ENCODE results near the gene ZNF462. TPM values are rescaled to one million over a fixed set of nuclear protein-coding genes. Genes with fewer than 3 reads are reported as not detected.

The ZNF462 gene
- total RNA-seq, 4 donors from 2014 or later = 19.1 to 57.9 (median 35.6) TPM

DNA sequence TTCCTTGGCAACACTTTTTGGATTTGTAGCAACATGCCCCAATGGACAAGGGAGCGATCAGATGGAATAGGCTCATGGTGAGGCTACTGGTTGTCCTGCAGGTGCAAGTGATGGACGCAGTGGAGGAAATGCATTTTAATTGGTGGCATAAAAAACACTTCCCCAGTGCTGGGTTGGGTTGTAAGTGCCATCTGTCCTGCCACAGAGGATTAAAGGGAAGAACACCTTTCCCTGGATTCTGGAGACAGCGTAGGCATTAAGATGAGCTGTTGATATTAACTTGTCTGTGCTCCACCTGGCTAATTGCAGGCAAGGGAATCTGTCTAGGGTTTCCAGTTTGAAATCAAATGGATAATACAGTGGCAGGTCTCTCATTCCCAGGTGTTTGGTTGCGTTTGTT, 173.4 kb downstream of the ZNF462 start:
- 93 to 94% methylated on average over 2 to 4 of the region's 4 CpGs for WGBS, 2 donors (ENCODE audit: low coverage in 1 of 2)
- Histone ChIP-seq H3K36me3 (no peaks in the 10 kb centered on the region), H3K27me3 (no peaks in the 10 kb centered on the region), H3K9me3 (no peaks in the 10 kb centered on the region), H3K4me1 (no peaks in the 10 kb centered on the region), H3K4me3 (no peak overlapping the region), H3K27ac (no peak overlapping the region)
- no peak for ATAC-seq
- no peak for TF ChIP-seq EP300 (IDR thresholded peaks at IDR 0.05)
- no peak for TF ChIP-seq POLR2A (IDR thresholded peaks at IDR 0.05)
- TF ChIP-seq POLR2AphosphoS5 (IDR thresholded peaks at IDR 0.05) = no peak
- TF ChIP-seq, protein P1, sequence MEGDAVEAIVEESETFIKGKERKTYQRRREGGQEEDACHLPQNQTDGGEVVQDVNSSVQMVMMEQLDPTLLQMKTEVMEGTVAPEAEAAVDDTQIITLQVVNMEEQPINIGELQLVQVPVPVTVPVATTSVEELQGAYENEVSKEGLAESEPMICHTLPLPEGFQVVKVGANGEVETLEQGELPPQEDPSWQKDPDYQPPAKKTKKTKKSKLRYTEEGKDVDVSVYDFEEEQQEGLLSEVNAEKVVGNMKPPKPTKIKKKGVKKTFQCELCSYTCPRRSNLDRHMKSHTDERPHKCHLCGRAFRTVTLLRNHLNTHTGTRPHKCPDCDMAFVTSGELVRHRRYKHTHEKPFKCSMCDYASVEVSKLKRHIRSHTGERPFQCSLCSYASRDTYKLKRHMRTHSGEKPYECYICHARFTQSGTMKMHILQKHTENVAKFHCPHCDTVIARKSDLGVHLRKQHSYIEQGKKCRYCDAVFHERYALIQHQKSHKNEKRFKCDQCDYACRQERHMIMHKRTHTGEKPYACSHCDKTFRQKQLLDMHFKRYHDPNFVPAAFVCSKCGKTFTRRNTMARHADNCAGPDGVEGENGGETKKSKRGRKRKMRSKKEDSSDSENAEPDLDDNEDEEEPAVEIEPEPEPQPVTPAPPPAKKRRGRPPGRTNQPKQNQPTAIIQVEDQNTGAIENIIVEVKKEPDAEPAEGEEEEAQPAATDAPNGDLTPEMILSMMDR (IDR thresholded peaks at IDR 0.05) = no peak

GRCh38 chr9:107039542-107039941, 176.6 kb downstream of the ZNF462 start:
- Histone ChIP-seq H3K9me3 (no peaks in the 10 kb centered on the region), H3K4me1 (peaks cover 0 to 10% (median 0%) of the 10 kb centered on the region in 3 donors), H3K27ac (no peak overlapping the region), H3K27me3 (no peaks in the 10 kb centered on the region), H3K4me3 (no peak overlapping the region), H3K36me3 (no peaks in the 10 kb centered on the region)
- ATAC-seq = no peak
- WGBS, 2 donors (ENCODE audit: low coverage in 1 of 2) = 57 to 59% methylated on average over 4 of the region's 4 CpGs
- no peak for TF ChIP-seq EP300 (IDR thresholded peaks at IDR 0.05)
- TF ChIP-seq POLR2A (IDR thresholded peaks at IDR 0.05) = no peak
- TF ChIP-seq, protein P1 (IDR thresholded peaks at IDR 0.05) = no peak
- TF ChIP-seq POLR2AphosphoS5 (IDR thresholded peaks at IDR 0.05) = no peak

DNA sequence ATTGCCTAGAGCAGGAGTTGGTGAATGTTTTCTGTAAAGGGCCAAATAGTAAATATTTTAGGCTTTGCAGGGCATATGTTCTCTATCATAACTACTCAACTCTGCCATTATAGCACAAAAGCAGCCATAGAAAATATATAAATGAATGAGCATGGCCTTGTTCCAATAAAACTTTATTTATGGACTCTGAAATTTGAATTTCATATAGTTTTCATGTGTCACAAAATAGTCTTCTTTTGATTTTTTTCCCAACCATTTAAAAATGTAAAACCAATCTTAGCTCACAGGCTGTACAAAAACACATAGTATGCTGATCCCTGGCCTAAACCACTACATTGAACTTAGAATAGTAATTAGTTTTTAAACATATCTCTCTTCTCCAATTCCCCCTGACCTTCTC, 179.6 kb downstream of the ZNF462 start:
- Histone ChIP-seq H3K27me3 (no peaks in the 10 kb centered on the region), H3K36me3 (no peaks in the 10 kb centered on the region), H3K4me3 (no peak overlapping the region), H3K4me1 (peaks cover 0 to 10% (median 0%) of the 10 kb centered on the region in 3 donors), H3K27ac (no peak overlapping the region), H3K9me3 (no peaks in the 10 kb centered on the region)
- ATAC-seq = no peak
- no peak for TF ChIP-seq POLR2A (IDR thresholded peaks at IDR 0.05)
- no peak for TF ChIP-seq POLR2AphosphoS5 (IDR thresholded peaks at IDR 0.05)
- TF ChIP-seq, protein P1 (IDR thresholded peaks at IDR 0.05) = no peak
- no peak for TF ChIP-seq EP300 (IDR thresholded peaks at IDR 0.05)

DNA sequence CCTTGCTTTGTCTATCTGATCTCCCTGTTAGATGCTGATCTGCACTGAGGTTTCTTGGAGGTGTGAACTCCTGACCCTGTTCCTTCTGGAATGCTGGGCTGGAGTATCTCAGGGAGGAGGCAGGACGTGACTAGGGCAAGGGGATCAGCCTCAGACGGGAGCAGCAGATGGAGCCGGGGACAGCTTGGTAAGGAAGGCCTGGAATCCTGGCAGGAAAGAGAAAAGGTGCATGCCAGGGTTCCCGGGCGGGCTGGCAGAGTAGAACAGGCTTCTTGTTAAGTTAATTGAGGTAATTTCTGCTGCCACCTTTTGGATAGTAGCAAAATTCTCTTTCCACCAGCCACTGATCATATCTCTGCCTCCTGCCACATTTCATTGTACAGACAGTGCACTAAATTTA, 180.9 kb downstream of the ZNF462 start:
- Histone ChIP-seq H3K4me3 (no peak overlapping the region), H3K27me3 (no peaks in the 10 kb centered on the region), H3K9me3 (no peaks in the 10 kb centered on the region), H3K36me3 (no peaks in the 10 kb centered on the region), H3K4me1 (peaks cover 0 to 10% (median 0%) of the 10 kb centered on the region in 3 donors), H3K27ac (no peak overlapping the region)
- 46% methylated on average over 5 of the region's 5 CpGs; no CpG with 5 or more reads in 1 of the 2 donors for WGBS, 2 donors (ENCODE audit: low coverage in 1 of 2)
- no peak for TF ChIP-seq POLR2AphosphoS5 (IDR thresholded peaks at IDR 0.05)
- TF ChIP-seq, protein P1 (IDR thresholded peaks at IDR 0.05) = peak in 2 of 4 experiments; percentile 29 to 45
- ATAC-seq = peak; percentile 29

DNA sequence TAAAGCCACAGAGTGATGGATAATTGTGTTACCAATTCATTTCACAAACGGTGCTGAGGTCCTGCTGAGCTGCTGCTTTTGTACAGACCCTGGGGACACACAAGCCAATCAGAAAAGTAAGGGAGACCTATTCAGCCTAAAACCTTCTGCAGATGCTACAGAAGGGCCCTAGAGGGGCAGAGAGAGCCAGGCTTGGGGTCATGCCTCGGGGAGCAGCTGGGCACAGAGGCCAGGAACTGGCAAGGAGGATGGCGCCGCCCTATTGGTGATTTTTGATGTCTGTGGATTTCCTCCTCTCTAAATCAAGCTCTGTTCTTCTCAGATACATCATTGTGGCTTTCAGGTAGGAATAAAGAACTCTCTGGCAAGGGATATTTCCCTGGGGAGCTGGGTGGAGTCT, 181.9 kb downstream of the ZNF462 start:
- no peaks in the 10 kb centered on the region for H3K27me3 ChIP-seq
- no peak overlapping the region for H3K27ac ChIP-seq
- peaks cover 0 to 10% (median 0%) of the 10 kb centered on the region in 3 donors for H3K4me1 ChIP-seq
- TF ChIP-seq POLR2AphosphoS5 (IDR thresholded peaks at IDR 0.05) (no peak), POLR2A (IDR thresholded peaks at IDR 0.05) (no peak), EP300 (IDR thresholded peaks at IDR 0.05) (no peak)
- TF ChIP-seq, protein P1 (IDR thresholded peaks at IDR 0.05) = no peak
- H3K9me3 ChIP-seq = no peaks in the 10 kb centered on the region
- no peak overlapping the region for H3K4me3 ChIP-seq
- ATAC-seq = no peak
- no peaks in the 10 kb centered on the region for H3K36me3 ChIP-seq
- WGBS, 2 donors (ENCODE audit: low coverage in 1 of 2) = 90% methylated on average over 4 of the region's 4 CpGs; no CpG with 5 or more reads in 1 of the 2 donors
